ENCODE data around the gene TLK1.

- TF ChIP-seq POLR2A (IDR thresholded peaks at IDR 0.05), result no peak
- TF ChIP-seq, protein P1, sequence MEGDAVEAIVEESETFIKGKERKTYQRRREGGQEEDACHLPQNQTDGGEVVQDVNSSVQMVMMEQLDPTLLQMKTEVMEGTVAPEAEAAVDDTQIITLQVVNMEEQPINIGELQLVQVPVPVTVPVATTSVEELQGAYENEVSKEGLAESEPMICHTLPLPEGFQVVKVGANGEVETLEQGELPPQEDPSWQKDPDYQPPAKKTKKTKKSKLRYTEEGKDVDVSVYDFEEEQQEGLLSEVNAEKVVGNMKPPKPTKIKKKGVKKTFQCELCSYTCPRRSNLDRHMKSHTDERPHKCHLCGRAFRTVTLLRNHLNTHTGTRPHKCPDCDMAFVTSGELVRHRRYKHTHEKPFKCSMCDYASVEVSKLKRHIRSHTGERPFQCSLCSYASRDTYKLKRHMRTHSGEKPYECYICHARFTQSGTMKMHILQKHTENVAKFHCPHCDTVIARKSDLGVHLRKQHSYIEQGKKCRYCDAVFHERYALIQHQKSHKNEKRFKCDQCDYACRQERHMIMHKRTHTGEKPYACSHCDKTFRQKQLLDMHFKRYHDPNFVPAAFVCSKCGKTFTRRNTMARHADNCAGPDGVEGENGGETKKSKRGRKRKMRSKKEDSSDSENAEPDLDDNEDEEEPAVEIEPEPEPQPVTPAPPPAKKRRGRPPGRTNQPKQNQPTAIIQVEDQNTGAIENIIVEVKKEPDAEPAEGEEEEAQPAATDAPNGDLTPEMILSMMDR (IDR thresholded peaks at IDR 0.05 in 4 of 5, conservative IDR thresholded peaks at IDR 0.05 in 1 of 5), result no peak
Measured at GRCh38 chr2:171128461-171128860, 32.2 kb downstream of the TLK1 start.
